ENCODE data around the gene EXT2. TPM values are rescaled to one million over a fixed set of nuclear protein-coding genes. Genes with fewer than 3 reads are reported as not detected.

The EXT2 gene
- total RNA-seq, 2 donors from 2014 or later, result 47.7 to 60.3 TPM

DNA sequence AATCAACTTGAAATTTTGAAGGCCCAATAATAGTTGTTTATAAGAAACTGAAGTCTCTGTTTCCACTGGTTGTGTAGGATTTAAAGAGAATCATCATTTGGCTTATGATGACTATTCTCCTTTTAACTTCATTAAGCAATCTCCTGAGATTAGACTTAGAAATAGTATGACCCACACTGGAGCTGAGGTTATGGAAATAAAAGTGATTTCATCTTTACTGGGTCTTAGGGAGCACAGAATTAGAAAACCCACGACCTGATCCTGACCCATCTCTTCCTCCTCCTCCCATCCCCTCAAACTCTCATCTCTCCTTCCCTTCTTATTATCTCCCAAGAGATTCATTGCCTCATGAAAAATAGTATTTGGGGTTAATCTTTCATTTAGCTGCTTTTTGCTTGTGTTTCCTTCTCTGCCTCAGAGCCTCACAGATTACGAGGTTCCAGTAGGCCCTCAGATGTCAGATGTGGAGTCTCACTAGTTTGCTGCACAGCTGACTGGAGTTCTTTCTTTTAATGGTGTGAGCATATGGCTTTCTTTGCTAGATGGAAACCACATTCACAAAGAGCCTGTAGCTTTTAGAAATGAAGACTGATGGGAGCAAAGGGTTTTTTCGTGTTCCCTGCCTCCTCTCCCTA, 129.5 kb downstream of the EXT2 start:
- no peaks in the 10 kb centered on the region for H3K27me3 Mint-ChIP-seq (ENCODE audit: insufficient read depth)
- Histone ChIP-seq H3K9me3 (ENCODE audit: control insufficient read depth, low read length) (no peaks in the 10 kb centered on the region), H3K4me1 (ENCODE audit: control insufficient read depth, insufficient read depth, low read length) (no peaks in the 10 kb centered on the region), H3K27ac (ENCODE audit: low read depth, low read length) (no peak overlapping the region), H3K9ac (ENCODE audit: extremely low read depth, low read length, poor library complexity, severe bottlenecking) (no peak overlapping the region), H3K27me3 (ENCODE audit: control insufficient read depth, insufficient read depth, low read length, poor library complexity, severe bottlenecking) (no peaks in the 10 kb centered on the region), H3K36me3 (ENCODE audit: control insufficient read depth, insufficient read depth, low read length) (no peaks in the 10 kb centered on the region), H3K4me3 (ENCODE audit: low read length) (no peak overlapping the region)
- no peak overlapping the region for H3K27ac Mint-ChIP-seq
- TF ChIP-seq, protein P1, sequence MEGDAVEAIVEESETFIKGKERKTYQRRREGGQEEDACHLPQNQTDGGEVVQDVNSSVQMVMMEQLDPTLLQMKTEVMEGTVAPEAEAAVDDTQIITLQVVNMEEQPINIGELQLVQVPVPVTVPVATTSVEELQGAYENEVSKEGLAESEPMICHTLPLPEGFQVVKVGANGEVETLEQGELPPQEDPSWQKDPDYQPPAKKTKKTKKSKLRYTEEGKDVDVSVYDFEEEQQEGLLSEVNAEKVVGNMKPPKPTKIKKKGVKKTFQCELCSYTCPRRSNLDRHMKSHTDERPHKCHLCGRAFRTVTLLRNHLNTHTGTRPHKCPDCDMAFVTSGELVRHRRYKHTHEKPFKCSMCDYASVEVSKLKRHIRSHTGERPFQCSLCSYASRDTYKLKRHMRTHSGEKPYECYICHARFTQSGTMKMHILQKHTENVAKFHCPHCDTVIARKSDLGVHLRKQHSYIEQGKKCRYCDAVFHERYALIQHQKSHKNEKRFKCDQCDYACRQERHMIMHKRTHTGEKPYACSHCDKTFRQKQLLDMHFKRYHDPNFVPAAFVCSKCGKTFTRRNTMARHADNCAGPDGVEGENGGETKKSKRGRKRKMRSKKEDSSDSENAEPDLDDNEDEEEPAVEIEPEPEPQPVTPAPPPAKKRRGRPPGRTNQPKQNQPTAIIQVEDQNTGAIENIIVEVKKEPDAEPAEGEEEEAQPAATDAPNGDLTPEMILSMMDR (conservative IDR thresholded peaks at IDR 0.05), result no peak
- H3K9me3 Mint-ChIP-seq, result no peaks in the 10 kb centered on the region
- DNase-seq, result no peak
- no peak overlapping the region for H3K4me3 Mint-ChIP-seq
- H3K36me3 Mint-ChIP-seq (ENCODE audit: low read depth), result no peaks in the 10 kb centered on the region
- H3K4me1 Mint-ChIP-seq, result peaks cover 2% of the 10 kb centered on the region
- WGBS, 2 experiments (ENCODE audit: insufficient coverage in 1 of 2, insufficient read length in 1 of 2), result 88% methylated on average over 3 of the region's 3 CpGs; no CpG with 5 or more reads in 1 of the 2 experiments

DNA sequence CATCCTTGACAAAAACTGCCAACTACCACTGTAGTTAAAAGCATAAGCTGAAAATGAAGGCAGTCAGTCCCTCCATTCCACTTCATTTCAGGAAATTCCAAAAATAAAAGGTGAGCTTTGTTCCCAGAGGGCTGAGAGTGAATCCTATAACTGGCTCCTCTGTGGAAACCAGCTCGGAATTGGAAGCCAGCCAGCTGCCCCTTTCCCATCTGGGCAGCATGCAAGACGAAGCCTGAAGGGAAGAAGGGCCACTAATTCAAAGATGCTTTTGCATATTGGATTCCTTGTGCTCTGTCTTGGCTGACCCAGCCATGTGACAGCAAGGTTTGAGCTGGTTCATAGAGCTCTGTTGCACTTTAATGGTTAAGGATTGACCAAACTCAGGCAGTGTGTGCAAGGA, 131.0 kb downstream of the EXT2 start:
- Histone ChIP-seq H3K9ac (ENCODE audit: extremely low read depth, low read length, poor library complexity, severe bottlenecking) (no peak overlapping the region), H3K36me3 (ENCODE audit: control insufficient read depth, insufficient read depth, low read length) (no peaks in the 10 kb centered on the region), H3K4me1 (ENCODE audit: control insufficient read depth, insufficient read depth, low read length) (no peaks in the 10 kb centered on the region), H3K4me3 (ENCODE audit: low read length) (no peak overlapping the region), H3K9me3 (ENCODE audit: control insufficient read depth, low read length) (no peaks in the 10 kb centered on the region), H3K27ac (ENCODE audit: low read depth, low read length) (no peak overlapping the region), H3K27me3 (ENCODE audit: control insufficient read depth, insufficient read depth, low read length, poor library complexity, severe bottlenecking) (no peaks in the 10 kb centered on the region)
- H3K4me1 Mint-ChIP-seq, result peaks cover 2% of the 10 kb centered on the region
- H3K4me3 Mint-ChIP-seq, result no peak overlapping the region
- no peaks in the 10 kb centered on the region for H3K36me3 Mint-ChIP-seq (ENCODE audit: low read depth)
- H3K27ac Mint-ChIP-seq, result no peak overlapping the region
- DNase-seq, result no peak
- H3K9me3 Mint-ChIP-seq, result no peaks in the 10 kb centered on the region
- H3K27me3 Mint-ChIP-seq (ENCODE audit: insufficient read depth), result no peaks in the 10 kb centered on the region
- TF ChIP-seq, protein P1 (conservative IDR thresholded peaks at IDR 0.05), result no peak
- WGBS, 2 experiments (ENCODE audit: insufficient coverage in 1 of 2, insufficient read length in 1 of 2), result 87 to 100% methylated on average over 2 of the region's 2 CpGs

DNA sequence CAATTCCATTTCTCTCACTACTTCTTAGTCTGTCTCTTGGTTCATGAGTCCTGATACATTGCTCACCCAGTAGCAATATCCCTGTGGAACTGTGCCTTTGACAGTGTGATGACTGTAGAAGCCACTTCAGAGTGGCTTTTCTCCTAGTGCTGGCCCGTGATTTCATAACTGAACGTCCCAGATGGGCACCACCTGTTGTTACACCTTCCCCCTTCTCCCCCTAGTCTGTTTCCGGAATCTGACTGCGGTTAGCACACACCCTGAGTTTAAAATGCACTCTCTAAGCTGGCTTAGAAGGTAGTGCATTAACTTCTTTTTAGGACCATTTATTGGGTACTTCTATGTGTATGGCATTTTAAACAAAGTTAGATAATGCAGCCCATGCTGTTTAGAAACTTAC, 131.5 kb downstream of the EXT2 start:
- no peaks in the 10 kb centered on the region for H3K9me3 Mint-ChIP-seq
- Histone ChIP-seq H3K4me3 (ENCODE audit: low read length) (no peak overlapping the region), H3K4me1 (ENCODE audit: control insufficient read depth, insufficient read depth, low read length) (no peaks in the 10 kb centered on the region), H3K36me3 (ENCODE audit: control insufficient read depth, insufficient read depth, low read length) (no peaks in the 10 kb centered on the region), H3K27me3 (ENCODE audit: control insufficient read depth, insufficient read depth, low read length, poor library complexity, severe bottlenecking) (no peaks in the 10 kb centered on the region), H3K9me3 (ENCODE audit: control insufficient read depth, low read length) (no peaks in the 10 kb centered on the region), H3K9ac (ENCODE audit: extremely low read depth, low read length, poor library complexity, severe bottlenecking) (no peak overlapping the region), H3K27ac (ENCODE audit: low read depth, low read length) (no peak overlapping the region)
- H3K27me3 Mint-ChIP-seq (ENCODE audit: insufficient read depth), result no peaks in the 10 kb centered on the region
- no peak overlapping the region for H3K4me3 Mint-ChIP-seq
- no peaks in the 10 kb centered on the region for H3K36me3 Mint-ChIP-seq (ENCODE audit: low read depth)
- no peak overlapping the region for H3K27ac Mint-ChIP-seq
- no peak for DNase-seq
- TF ChIP-seq, protein P1 (conservative IDR thresholded peaks at IDR 0.05), result no peak
- 86 to 88% methylated on average over 2 to 3 of the region's 4 CpGs for WGBS, 2 experiments (ENCODE audit: insufficient coverage in 1 of 2, insufficient read length in 1 of 2)
- peaks cover 2% of the 10 kb centered on the region for H3K4me1 Mint-ChIP-seq

Measured in endodermal cell (in vitro differentiated cells).